Keratinocyte (primary cell): ENCODE measurements around the gene FAF1. TPM values are rescaled to one million over a fixed set of nuclear protein-coding genes. Genes with fewer than 3 reads are reported as not detected.

ENCODE experiments used
- DNase-seq: peaks from one replicate; pipeline ENCODE4 v3.0.0-alpha.2; 2011; ENCODE audit warnings: low read depth, missing footprints, low spot score
- FAIRE-seq: peaks from 2 replicates; lab custom pipeline; 2011; peaks lifted over from hg19 to GRCh38; lab: Jason Lieb, UNC
- H2AFZ ChIP-seq: 2 replicates; pipeline ENCODE4 v1.6.0; 2012; ENCODE audit warnings: low read length, control low read depth, inconsistent platforms; ENCODE audit not compliant: control insufficient read depth
- H3K27ac ChIP-seq: 2 replicates; pipeline ENCODE4 v1.5.1; 2011; ENCODE audit warnings: low read length; ENCODE audit not compliant: control insufficient read depth, insufficient read depth
- H3K27me3 ChIP-seq: 3 replicates; pipeline ENCODE4 v1.6.0; 2011; ENCODE audit warnings: low read length; ENCODE audit not compliant: control insufficient read depth, insufficient read depth; ENCODE audit errors: extremely low read depth
- H3K36me3 ChIP-seq, 2 experiments: 2 replicates in 1 of 2; 3 replicates in 1 of 2; pipeline ENCODE4 v1.5.1; 2011; ENCODE audit warnings: low read length in 2 of 2, mild to moderate bottlenecking in 1 of 2; ENCODE audit not compliant: control insufficient read depth in 2 of 2, insufficient read depth in 2 of 2; ENCODE audit errors: extremely low read depth in 1 of 2
- H3K4me1 ChIP-seq: 3 replicates; pipeline ENCODE4 v1.5.1; 2011; ENCODE audit warnings: low read length; ENCODE audit not compliant: control insufficient read depth, insufficient read depth; ENCODE audit errors: extremely low read depth
- H3K4me2 ChIP-seq: 3 replicates; pipeline ENCODE4 v1.6.0; 2011; ENCODE audit warnings: low read depth, low read length; ENCODE audit not compliant: control insufficient read depth, insufficient read depth; ENCODE audit errors: extremely low read depth
- H3K4me3 ChIP-seq, 3 experiments: fragments of 200-600 bp in 1 of 3; sonication (generic) in 1 of 3; 2 replicates in 2 of 3; 3 replicates in 1 of 3; pipeline ENCODE4 v1.5.1; 2011 to 2016; ENCODE audit warnings: low read length in 3 of 3, mild to moderate bottlenecking in 3 of 3, control low read depth in 2 of 3, inconsistent platforms in 1 of 3, low read depth in 1 of 3, mixed read lengths in 1 of 3, mixed run types in 1 of 3, moderate library complexity in 1 of 3; ENCODE audit not compliant: control insufficient read depth in 2 of 3, insufficient read depth in 2 of 3; ENCODE audit errors: extremely low read depth in 1 of 3
- H3K79me2 ChIP-seq: 2 replicates; pipeline ENCODE4 v1.6.0; 2012; ENCODE audit warnings: low read length; ENCODE audit not compliant: control insufficient read depth, insufficient read depth
- H3K9ac ChIP-seq: 3 replicates; pipeline ENCODE4 v1.6.0; 2011; ENCODE audit warnings: low read length; ENCODE audit not compliant: control insufficient read depth, insufficient read depth; ENCODE audit errors: extremely low read depth
- H3K9me1 ChIP-seq: 3 replicates; pipeline ENCODE4 v1.6.0; 2011; ENCODE audit warnings: low read length; ENCODE audit not compliant: control insufficient read depth, insufficient read depth; ENCODE audit errors: extremely low read depth
- H3K9me3 ChIP-seq: 2 replicates; pipeline ENCODE4 v1.5.1; 2012; ENCODE audit warnings: low read depth, low read length; ENCODE audit not compliant: control insufficient read depth
- H4K20me1 ChIP-seq: 3 replicates; pipeline ENCODE4 v1.6.0; 2011; ENCODE audit warnings: low read length; ENCODE audit not compliant: control insufficient read depth, insufficient read depth; ENCODE audit errors: extremely low read depth
- CTCF ChIP-seq, 3 experiments: IDR thresholded peaks in 1 of 3; conservative IDR thresholded peaks in 1 of 3; optimal IDR thresholded peaks in 1 of 3; 2 replicates in 2 of 3; 3 replicates in 1 of 3; pipeline versions ENCODE3 to v1.5.1; 2011; ENCODE audit warnings: low read length in 3 of 3, mild to moderate bottlenecking in 3 of 3, moderate library complexity in 2 of 3, control low read depth in 1 of 3, inconsistent platforms in 1 of 3; ENCODE audit not compliant: insufficient read depth in 2 of 3; ENCODE audit errors: extremely low read depth in 1 of 3
- EZH2 ChIP-seq: IDR thresholded peaks from one replicate; pipeline ENCODE4 v1.6.1; 2012; ENCODE audit warnings: inconsistent platforms, mild to moderate bottlenecking, low read length, moderate library complexity
- dilution Hi-C: fragments of 300-500 bp; cut with MboI; formaldehyde crosslinking; loops from one replicate; pipeline ENCODE4 v1.7.0; 2020; ENCODE audit warnings: low sequenced_read_pairs; ENCODE audit not compliant: extremely low pct_ligation_motif_present
- polyA plus RNA-seq, 5 experiments: library from polyadenylated mRNA; depleted of rRNA in 3 of 5; stranded (reverse) in 3 of 5; stranded (forward) in 1 of 5; unstranded in 1 of 5; fragments of >200 nt; gene quantifications; 1 replicate in 1 of 5; 2 replicates in 3 of 5; 3 replicates in 1 of 5; pipeline versions ENCODE4 v1.2.1 to v1.2.3, GENCODE V29; 2011 to 2012; ENCODE audit warnings: missing spikeins in 2 of 5, low read depth in 1 of 5, low replicate concordance in 1 of 5

FAF1 gene
- polyA plus RNA-seq, 1 donor (not counting 4 experiments of a cell fraction or from before 2014, with no cell fraction given), result 33.1 TPM

GRCh38 chr1:50973255-50973654 lies 13.2 kb upstream of the FAF1 start:
- Histone ChIP-seq H3K4me2 (peak overlapping the region; percentile 53), H3K9me1 (no peaks in the 10 kb centered on the region), H3K4me1 (peaks cover 12% of the 10 kb centered on the region), H3K27ac (no peak overlapping the region), H3K9me3 (no peaks in the 10 kb centered on the region), H2AFZ (no peak overlapping the region), H3K36me3 (no peaks in the 10 kb centered on the region), H3K27me3 (no peaks in the 10 kb centered on the region), H4K20me1 (no peaks in the 10 kb centered on the region), H3K4me3 (no peak overlapping the region), H3K9ac (no peak overlapping the region), H3K79me2 (peaks cover 4% of the 10 kb centered on the region)
- FAIRE-seq, result no peak
- TF ChIP-seq EZH2 (no peak), CTCF (optimal IDR thresholded peaks at IDR 0.05 in 1 of 3, IDR thresholded peaks at IDR 0.05 in 1 of 3, conservative IDR thresholded peaks at IDR 0.05 in 1 of 3; ENCODE audit: extremely low read depth in 1 of 3, insufficient read depth in 2 of 3, low read length in 3 of 3) (no peak)
- dilution Hi-C loops, result no loop called here
- no peak for DNase-seq

GRCh38 chr1:50972766-50973165 lies 12.7 kb upstream of the FAF1 start:
- FAIRE-seq (no peak), DNase-seq (no peak)
- Histone ChIP-seq H3K4me3 (no peak overlapping the region), H3K36me3 (no peaks in the 10 kb centered on the region), H3K9me1 (no peaks in the 10 kb centered on the region), H3K27ac (no peak overlapping the region), H3K9me3 (no peaks in the 10 kb centered on the region), H4K20me1 (no peaks in the 10 kb centered on the region), H2AFZ (peak overlapping the region; percentile 83), H3K4me2 (peak overlapping the region; percentile 84), H3K4me1 (peaks cover 13% of the 10 kb centered on the region), H3K27me3 (no peaks in the 10 kb centered on the region), H3K9ac (no peak overlapping the region), H3K79me2 (peaks cover 4% of the 10 kb centered on the region)
- no peak for TF ChIP-seq EZH2
- no peak for TF ChIP-seq CTCF (optimal IDR thresholded peaks at IDR 0.05 in 1 of 3, IDR thresholded peaks at IDR 0.05 in 1 of 3, conservative IDR thresholded peaks at IDR 0.05 in 1 of 3; ENCODE audit: extremely low read depth in 1 of 3, insufficient read depth in 2 of 3, low read length in 3 of 3)
- dilution Hi-C loops, result no loop called here
